GM23248 (cell line): ENCODE measurements around the gene NAA40.

Experiments
- EZH2 ChIP-seq: fragments of 200-600 bp; sonication (generic); IDR thresholded peaks from 2 replicates; pipeline ENCODE4 v1.6.1; 2018; ENCODE audit warnings: antibody characterized with exemption, mild to moderate bottlenecking; ENCODE audit not compliant: insufficient read depth, poor library complexity, severe bottlenecking
- EZH2phosphoT487 ChIP-seq: fragments of 200-600 bp; sonication (generic); IDR thresholded peaks from 2 replicates; pipeline ENCODE4 v1.6.1; 2018; ENCODE audit warnings: antibody characterized with exemption, moderate library complexity, mild to moderate bottlenecking, low read depth; ENCODE audit not compliant: insufficient read depth

- TF ChIP-seq EZH2 (no peak), EZH2phosphoT487 (no peak)
Measured at GRCh38 chr11:63903884-63904283, 34.9 kb upstream of the NAA40 start.
